Measurements from ENCODE around the gene SHCBP1L. TPM values are rescaled to one million over a fixed set of nuclear protein-coding genes. Genes with fewer than 3 reads are reported as not detected.
"Not testable (repeated sequence)": the region's sequence is repeated elsewhere in the genome, so short reads cannot be mapped to it uniquely, and the experiment has no call there.

The SHCBP1L gene
- total RNA-seq, 3 donors from 2014 or later: 0.80 TPM; not detected in 2

DNA sequence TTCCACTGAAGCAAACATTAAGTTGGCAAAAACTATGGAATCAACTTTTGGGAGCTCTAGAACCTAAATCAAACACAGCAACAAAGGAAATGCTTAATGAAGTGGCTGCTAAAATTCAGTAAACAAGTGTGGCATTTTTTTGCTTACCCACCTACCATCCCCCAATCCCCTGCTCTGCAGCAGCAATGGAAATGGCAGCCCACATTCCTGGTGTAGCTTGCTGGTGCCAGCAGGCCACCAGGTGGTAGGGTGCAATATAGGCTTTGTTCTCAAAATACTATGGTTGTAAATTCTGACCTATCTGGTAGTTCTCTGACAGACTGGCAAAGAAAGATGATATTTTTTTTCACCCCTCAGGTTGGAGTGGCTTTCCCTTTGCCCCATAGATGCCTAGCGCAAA lies 42.8 kb downstream of the SHCBP1L start:
- DNase-seq (ENCODE audit: low spot score in 2 of 2): no peak
- H3K9me3 ChIP-seq: peaks cover 3 to 8% of the 10 kb centered on the region in 2 donors
- no peaks in the 10 kb centered on the region for H3K27me3 ChIP-seq
- no peaks in the 10 kb centered on the region for H3K36me3 ChIP-seq
- no peak overlapping the region for H3K27ac ChIP-seq
- intact Hi-C loops (cut with DNase I; ENCODE audit: low total_unique reads): no loop called here
- TF ChIP-seq, protein P1, sequence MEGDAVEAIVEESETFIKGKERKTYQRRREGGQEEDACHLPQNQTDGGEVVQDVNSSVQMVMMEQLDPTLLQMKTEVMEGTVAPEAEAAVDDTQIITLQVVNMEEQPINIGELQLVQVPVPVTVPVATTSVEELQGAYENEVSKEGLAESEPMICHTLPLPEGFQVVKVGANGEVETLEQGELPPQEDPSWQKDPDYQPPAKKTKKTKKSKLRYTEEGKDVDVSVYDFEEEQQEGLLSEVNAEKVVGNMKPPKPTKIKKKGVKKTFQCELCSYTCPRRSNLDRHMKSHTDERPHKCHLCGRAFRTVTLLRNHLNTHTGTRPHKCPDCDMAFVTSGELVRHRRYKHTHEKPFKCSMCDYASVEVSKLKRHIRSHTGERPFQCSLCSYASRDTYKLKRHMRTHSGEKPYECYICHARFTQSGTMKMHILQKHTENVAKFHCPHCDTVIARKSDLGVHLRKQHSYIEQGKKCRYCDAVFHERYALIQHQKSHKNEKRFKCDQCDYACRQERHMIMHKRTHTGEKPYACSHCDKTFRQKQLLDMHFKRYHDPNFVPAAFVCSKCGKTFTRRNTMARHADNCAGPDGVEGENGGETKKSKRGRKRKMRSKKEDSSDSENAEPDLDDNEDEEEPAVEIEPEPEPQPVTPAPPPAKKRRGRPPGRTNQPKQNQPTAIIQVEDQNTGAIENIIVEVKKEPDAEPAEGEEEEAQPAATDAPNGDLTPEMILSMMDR (IDR thresholded peaks at IDR 0.05): no peak
- TF ChIP-seq POLR2A (IDR thresholded peaks at IDR 0.05) (no peak), POLR2AphosphoS5 (IDR thresholded peaks at IDR 0.05) (no peak)
- no peaks in the 10 kb centered on the region for H3K4me1 ChIP-seq
- H3K4me3 ChIP-seq: no peak overlapping the region

DNA sequence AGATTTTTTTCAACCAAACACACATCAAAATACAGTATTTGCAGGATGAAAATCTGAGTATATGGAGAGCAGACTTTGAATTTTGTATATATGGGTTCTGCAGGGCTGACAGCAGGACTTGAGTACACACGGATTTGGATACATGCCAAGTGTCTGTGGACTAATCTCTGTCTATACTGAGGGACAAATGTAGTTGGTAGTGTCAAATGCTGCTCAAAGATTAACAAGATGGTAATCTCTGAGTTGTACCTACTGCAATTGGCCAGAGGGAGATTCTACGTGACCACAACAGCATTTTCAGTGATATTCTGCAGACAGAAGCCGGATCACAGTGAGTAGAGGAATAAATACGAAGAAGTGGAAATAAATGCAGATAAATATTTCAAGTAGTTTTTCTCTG lies 43.4 kb downstream of the SHCBP1L start:
- no peak overlapping the region for H3K27ac ChIP-seq
- no peak overlapping the region for H3K4me3 ChIP-seq
- H3K4me1 ChIP-seq: no peaks in the 10 kb centered on the region
- TF ChIP-seq, protein P1 (IDR thresholded peaks at IDR 0.05): no peak
- TF ChIP-seq POLR2AphosphoS5 (IDR thresholded peaks at IDR 0.05): no peak
- no peak for TF ChIP-seq POLR2A (IDR thresholded peaks at IDR 0.05)
- H3K36me3 ChIP-seq: no peaks in the 10 kb centered on the region
- no peaks in the 10 kb centered on the region for H3K27me3 ChIP-seq
- peaks cover under 1 to 8% of the 10 kb centered on the region in 2 donors for H3K9me3 ChIP-seq
- no peak for DNase-seq (ENCODE audit: low spot score in 2 of 2)
- intact Hi-C loops (cut with DNase I; ENCODE audit: low total_unique reads): no loop called here

DNA sequence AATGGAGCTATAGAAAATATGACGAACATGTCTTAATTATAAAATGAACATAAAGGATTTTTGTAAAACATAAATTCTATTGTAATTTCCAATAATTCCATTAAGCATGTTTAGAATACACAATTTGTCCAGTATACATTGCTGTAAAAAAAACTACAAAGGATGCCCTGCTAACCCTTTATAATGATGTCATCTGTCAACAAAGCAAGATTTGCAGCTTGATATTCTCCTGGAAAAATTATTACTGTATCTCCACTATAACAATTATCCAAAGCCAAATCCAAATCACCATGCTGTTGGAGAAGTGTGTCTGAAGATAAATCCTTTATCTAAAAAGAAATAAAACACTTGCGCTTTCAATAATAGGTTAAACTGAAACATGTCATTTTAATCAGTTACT lies 47.6 kb downstream of the SHCBP1L start:
- Histone ChIP-seq H3K4me1 (no peaks in the 10 kb centered on the region), H3K27me3 (no peaks in the 10 kb centered on the region), H3K36me3 (no peaks in the 10 kb centered on the region), H3K9me3 (no peaks in the 10 kb centered on the region), H3K4me3 (no peak overlapping the region), H3K27ac (no peak overlapping the region)
- DNase-seq (ENCODE audit: low spot score in 2 of 2): no peak
- intact Hi-C loops (cut with DNase I; ENCODE audit: low total_unique reads): no loop called here
- TF ChIP-seq POLR2AphosphoS5 (IDR thresholded peaks at IDR 0.05): no peak
- TF ChIP-seq POLR2A (IDR thresholded peaks at IDR 0.05): no peak
- TF ChIP-seq, protein P1 (IDR thresholded peaks at IDR 0.05): no peak

DNA sequence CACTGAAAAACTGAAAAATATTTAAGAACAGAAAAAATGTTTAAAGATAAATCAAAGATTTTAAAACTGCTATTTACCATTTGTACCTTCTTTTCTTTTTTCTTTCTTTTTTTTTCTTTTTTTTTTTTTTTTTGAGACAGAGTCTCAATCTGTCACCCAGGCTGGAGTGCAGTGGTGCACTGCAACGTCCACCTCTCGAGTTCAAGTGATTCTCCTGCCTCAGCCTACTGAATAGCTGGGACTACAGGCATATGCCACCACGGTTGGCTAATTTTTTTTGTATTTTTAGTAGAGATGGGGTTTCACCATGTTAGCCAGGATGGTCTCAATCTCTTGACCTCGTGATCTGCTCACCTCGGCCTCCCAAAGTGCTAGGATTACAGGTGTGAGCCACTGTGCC lies 51.0 kb downstream of the SHCBP1L start:
- DNase-seq (ENCODE audit: low spot score in 2 of 2); H3K27me3 ChIP-seq; H3K36me3 ChIP-seq; H3K4me3 ChIP-seq; H3K9me3 ChIP-seq; H3K27ac ChIP-seq; H3K4me1 ChIP-seq; intact Hi-C loops (cut with DNase I; ENCODE audit: low total_unique reads): not testable (repeated sequence)

DNA sequence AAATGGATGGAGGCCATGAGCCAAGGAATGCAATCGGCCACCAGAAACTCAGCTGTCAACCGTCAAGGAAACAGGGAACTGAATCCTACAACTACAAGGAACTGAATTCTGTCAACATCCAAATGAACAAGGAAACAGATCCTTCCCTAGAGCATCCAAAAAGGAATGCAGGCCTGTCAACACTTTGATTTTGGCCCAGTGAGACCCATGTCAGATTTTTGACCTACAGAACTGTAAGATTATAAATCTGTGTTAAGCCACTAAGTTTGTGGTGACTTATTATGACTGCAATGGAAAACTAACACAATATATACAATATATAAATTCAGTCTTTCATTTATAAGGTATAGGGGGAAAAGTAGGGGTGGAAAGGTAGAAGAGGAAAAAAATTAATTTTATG lies 55.3 kb downstream of the SHCBP1L start:
- no peak for DNase-seq (ENCODE audit: low spot score in 2 of 2)
- H3K4me1 ChIP-seq: no peaks in the 10 kb centered on the region
- no peak for TF ChIP-seq POLR2AphosphoS5 (IDR thresholded peaks at IDR 0.05)
- no peak for TF ChIP-seq POLR2A (IDR thresholded peaks at IDR 0.05)
- TF ChIP-seq, protein P1 (IDR thresholded peaks at IDR 0.05): no peak
- H3K4me3 ChIP-seq: no peak overlapping the region
- H3K27ac ChIP-seq: no peak overlapping the region
- no peaks in the 10 kb centered on the region for H3K9me3 ChIP-seq
- no peaks in the 10 kb centered on the region for H3K36me3 ChIP-seq
- intact Hi-C loops (cut with DNase I; ENCODE audit: low total_unique reads): no loop called here
- no peaks in the 10 kb centered on the region for H3K27me3 ChIP-seq

All from breast epithelium (tissue), 4 donors.